ENCODE results near the gene MALRD1.

Gene MALRD1

GRCh38 chr10:19658622-19659233 lies 610.1 kb downstream of the MALRD1 start:
- DNase-seq = no peak

GRCh38 chr10:19659920-19660655 lies 611.5 kb downstream of the MALRD1 start:
- no peak for DNase-seq

GRCh38 chr10:19663344-19663743 lies 614.7 kb downstream of the MALRD1 start:
- DNase-seq = no peak

- no peak for DNase-seq
Measured at GRCh38 chr10:19668116-19668515, 619.5 kb downstream of the MALRD1 start.

GRCh38 chr10:19676063-19676462 lies 627.5 kb downstream of the MALRD1 start:
- DNase-seq = no peak

- DNase-seq = no peak
Measured at GRCh38 chr10:19683356-19683755, 634.8 kb downstream of the MALRD1 start.

- DNase-seq = no peak
Measured at GRCh38 chr10:19683960-19684359, 635.4 kb downstream of the MALRD1 start.

- DNase-seq = no peak
Measured at GRCh38 chr10:19688344-19688743, 639.7 kb downstream of the MALRD1 start.

GRCh38 chr10:19689231-19689630 lies 640.6 kb downstream of the MALRD1 start:
- DNase-seq = no peak

GRCh38 chr10:19699299-19699698 lies 650.7 kb downstream of the MALRD1 start:
- DNase-seq = no peak

GRCh38 chr10:19701427-19702052 lies 652.9 kb downstream of the MALRD1 start:
- no peak for DNase-seq

GRCh38 chr10:19702215-19702614 lies 653.6 kb downstream of the MALRD1 start:
- no peak for DNase-seq

GRCh38 chr10:19704544-19704943 lies 655.9 kb downstream of the MALRD1 start:
- no peak for DNase-seq

GRCh38 chr10:19705250-19705649 lies 656.6 kb downstream of the MALRD1 start:
- no peak for DNase-seq

GRCh38 chr10:19706904-19707303 lies 658.3 kb downstream of the MALRD1 start:
- no peak for DNase-seq

GRCh38 chr10:19707376-19707775 lies 658.8 kb downstream of the MALRD1 start:
- DNase-seq = no peak

- DNase-seq = no peak
Measured at GRCh38 chr10:19708031-19708430, 659.4 kb downstream of the MALRD1 start.

GRCh38 chr10:19710600-19710999 lies 662.0 kb downstream of the MALRD1 start:
- no peak for DNase-seq

GRCh38 chr10:19713159-19713558 lies 664.6 kb downstream of the MALRD1 start:
- DNase-seq = no peak

- no peak for DNase-seq
Measured at GRCh38 chr10:19713800-19714525, 665.4 kb downstream of the MALRD1 start.

GRCh38 chr10:19719284-19719683 lies 670.7 kb downstream of the MALRD1 start:
- no peak for DNase-seq

GRCh38 chr10:19724287-19724686 lies 675.7 kb downstream of the MALRD1 start:
- no peak for DNase-seq

- no peak for DNase-seq
Measured at GRCh38 chr10:19728376-19728775, 679.8 kb downstream of the MALRD1 start.

GRCh38 chr10:19728964-19729363 lies 680.4 kb downstream of the MALRD1 start:
- DNase-seq = no peak
